Myometrial cell (primary cell): ENCODE results near the gene TLCD3B. TPM values are rescaled to one million over a fixed set of nuclear protein-coding genes. Genes with fewer than 3 reads are reported as not detected.

Experiments
- total RNA-seq: library from RNA; depleted of rRNA; stranded (reverse); fragments of >200 nt; gene quantifications from 2 replicates; pipeline ENCODE4 v1.2.3, GENCODE V29; 2015

The TLCD3B gene
- 1.2 TPM in 1 of 2 replicates, not detected in the other for total RNA-seq

GRCh38 chr16:30030841-30031413 is at the start of gene TLCD3B:
Gene TLCD3B, minus strand, starts transcription at chr16:30031271. Its CDS starts 744 bp downstream, at chr16:30030527.

GRCh38 chr16:30075503-30076275 is 44.6 kb upstream of the TLCD3B start, which contains the start of gene PPP4C:
Gene PPP4C, plus strand, starts transcription at chr16:30075994. Its CDS starts 384 bp downstream, at chr16:30076378.

GRCh38 chr16:30065102-30065942 is 34.3 kb upstream of the TLCD3B start, which contains the start of gene ALDOA:
Gene ALDOA, plus strand, starts transcription at chr16:30065760. Its CDS starts 1,138 bp downstream, at chr16:30066898.

GRCh38 chr16:30022887-30023286 is 8.2 kb downstream of the TLCD3B start, which contains the start of gene C16orf92:
Gene C16orf92, plus strand, starts transcription at chr16:30023198. Its CDS starts 143 bp downstream, at chr16:30023341.

GRCh38 chr16:30010844-30011713 is 20.0 kb downstream of the TLCD3B start, which contains the start of gene DOC2A:
Gene DOC2A, minus strand, starts transcription at chr16:30011027. Its CDS starts 805 bp downstream, at chr16:30010222.

GRCh38 chr16:29995911-29996765 is 34.9 kb downstream of the TLCD3B start, which contains the start of gene INO80E:
Gene INO80E, plus strand, starts transcription at chr16:29996241. Its CDS starts 70 bp downstream, at chr16:29996311.

GRCh38 chr16:29995324-29995910 is 35.7 kb downstream of the TLCD3B start, which contains the start of gene HIRIP3:
Gene HIRIP3, minus strand, starts transcription at chr16:29995617. Its CDS starts 12 bp downstream, at chr16:29995605.

Other genes with a start within 250 kb of the TLCD3B start
- 64.2 and 82.5 TPM in 2 replicates for gene KIF22, start 240.5 kb downstream of the TLCD3B start, total RNA-seq
- gene MAZ, start 224.7 kb downstream of the TLCD3B start, total RNA-seq: 161 and 174 TPM in 2 replicates
- not detected in 2 replicates for gene PRRT2, start 219.1 kb downstream of the TLCD3B start, total RNA-seq
- 32.1 and 32.6 TPM in 2 replicates for gene PAGR1, start 215.1 kb downstream of the TLCD3B start, total RNA-seq
- gene MVP, start 210.8 kb downstream of the TLCD3B start, total RNA-seq: 367 and 369 TPM in 2 replicates
- 101 and 105 TPM in 2 replicates for gene CDIPT, start 168.0 kb downstream of the TLCD3B start, total RNA-seq
- gene SEZ6L2, start 131.7 kb downstream of the TLCD3B start, total RNA-seq: 7.1 and 17.9 TPM in 2 replicates
- 8.1 and 11.5 TPM in 2 replicates for gene ASPHD1, start 130.8 kb downstream of the TLCD3B start, total RNA-seq
- gene KCTD13, start 105.0 kb downstream of the TLCD3B start, total RNA-seq: 6.1 and 9.7 TPM in 2 replicates
- 141 and 145 TPM in 2 replicates for gene TMEM219, start 69.2 kb downstream of the TLCD3B start, total RNA-seq
- 36.9 and 38.3 TPM in 2 replicates for gene TAOK2, start 57.4 kb downstream of the TLCD3B start, total RNA-seq
- 12.1 and 13.8 TPM in 2 replicates for gene HIRIP3, start 35.7 kb downstream of the TLCD3B start, total RNA-seq
- 56.8 and 138 TPM in 2 replicates for gene INO80E, start 35.0 kb downstream of the TLCD3B start, total RNA-seq
- gene DOC2A, start 20.2 kb downstream of the TLCD3B start, total RNA-seq: 0.53 TPM in 1 of 2 replicates, not detected in the other
- not detected in 2 replicates for gene C16orf92, start 8.1 kb downstream of the TLCD3B start, total RNA-seq
- gene ALDOA, start 34.5 kb upstream of the TLCD3B start, total RNA-seq: 1,681 and 1,789 TPM in 2 replicates
- 141 and 176 TPM in 2 replicates for gene PPP4C, start 44.7 kb upstream of the TLCD3B start, total RNA-seq
- 0.35 and 0.86 TPM in 2 replicates for gene TBX6, start 60.7 kb upstream of the TLCD3B start, total RNA-seq
- 17.9 and 28.3 TPM in 2 replicates for gene YPEL3, start 64.9 kb upstream of the TLCD3B start, total RNA-seq
- gene GDPD3, start 82.3 kb upstream of the TLCD3B start, total RNA-seq: 0.89 and 2.9 TPM in 2 replicates
- gene MAPK3, start 91.9 kb upstream of the TLCD3B start, total RNA-seq: 69.5 and 90.6 TPM in 2 replicates
- gene CORO1A, start 152.3 kb upstream of the TLCD3B start, total RNA-seq: 4.3 and 7.2 TPM in 2 replicates
- gene BOLA2B, start 162.4 kb upstream of the TLCD3B start, total RNA-seq: 316 and 413 TPM in 2 replicates
- gene SLX1A, start 162.6 kb upstream of the TLCD3B start, total RNA-seq: 57.9 and 58.7 TPM in 2 replicates
- gene SULT1A3, start 168.0 kb upstream of the TLCD3B start, total RNA-seq: 1.7 and 5.0 TPM in 2 replicates
- gene NPIPB13, start 217.2 kb upstream of the TLCD3B start, total RNA-seq: 0.18 and 0.29 TPM in 2 replicates